HepG2 (cell line): Measurements from ENCODE around the gene NF2. TPM values are rescaled to one million over a fixed set of nuclear protein-coding genes. Genes with fewer than 3 reads are reported as not detected.

Experiments used
- ATAC-seq: fragments of 200-7000 bp; cut with Tn5 transposase; 3 replicates; pipeline ENCODE4 v1.9.1; 2020; ENCODE audit warnings: mild to moderate bottlenecking, moderate library complexity
- BruUV-seq: library from RNA; stranded (reverse); fragments of 400-500 nt; replicated peaks from 2 replicates; lab custom pipeline; 2021; lab: Mats Ljungman, UMichigan
- CTCF ChIA-PET: fragments of 300-600 bp; formaldehyde crosslinking; extraction: SDS; loops from one replicate; lab custom pipeline; 2021; ENCODE audit warnings: low total read pairs, inconsistent platforms, low intra/inter-chr PET ratio; lab: Yijun Ruan, JAX
- POLR2A ChIA-PET: fragments of 350-600 bp; sonication (Branson Sonifier 250); formaldehyde crosslinking; loops from one replicate; lab custom pipeline; 2020; ENCODE audit warnings: antibody characterized with exemption, inconsistent platforms; lab: Yijun Ruan, JAX
- DNase-seq: peaks from one replicate; pipeline ENCODE4 v3.0.0-alpha.2; 2015; ENCODE audit warnings: low spot score
- FAIRE-seq: peaks from 3 replicates; lab custom pipeline; 2011; peaks lifted over from hg19 to GRCh38; lab: Jason Lieb, UNC
- H2AFZ ChIP-seq: one replicate; pipeline ENCODE4 v1.6.1; 2011; ENCODE audit warnings: low read length, inconsistent platforms
- H3K27ac ChIP-seq: fragments of 300-600 bp; 3 replicates; pipeline ENCODE4 v1.8.0; 2011; ENCODE audit warnings: mixed run types, mild to moderate bottlenecking, mixed read lengths, low read length, inconsistent platforms; ENCODE audit not compliant: insufficient read depth; ENCODE audit errors: extremely low read length
- H3K27me3 ChIP-seq, 2 experiments: fragments of 200-600 bp in 1 of 2; 2 replicates in 1 of 2; 3 replicates in 1 of 2; pipeline versions ENCODE4 v1.6.0 to v1.8.0; 2011; ENCODE audit warnings: low read length in 2 of 2, mild to moderate bottlenecking in 2 of 2, moderate library complexity in 2 of 2, inconsistent platforms in 1 of 2; ENCODE audit not compliant: insufficient read depth in 2 of 2, control insufficient read depth in 1 of 2
- H3K36me3 ChIP-seq, 2 experiments: fragments of 200-600 bp in 1 of 2; replicated peaks in 1 of 2; 2 replicates in 1 of 2; 3 replicates in 1 of 2; pipeline versions ENCODE4 v1.5.1 to v1.8.0; 2011; ENCODE audit warnings: low read length in 2 of 2, inconsistent platforms in 1 of 2; ENCODE audit not compliant: insufficient read depth in 2 of 2, control insufficient read depth in 1 of 2
- H3K4me1 ChIP-seq: 2 replicates; pipeline ENCODE4 v1.5.1; 2012; ENCODE audit warnings: low read length, inconsistent platforms; ENCODE audit not compliant: insufficient read depth
- H3K4me2 ChIP-seq: 2 replicates; pipeline ENCODE4 v1.6.0; 2011; ENCODE audit warnings: low read depth, low read length, inconsistent platforms
- H3K4me3 ChIP-seq, 3 experiments: fragments of 200-600 bp in 1 of 3; sonication (generic), shearing (Covaris generic) in 1 of 3; replicated peaks in 1 of 3; 2 replicates each; pipeline ENCODE4 v1.5.1; 2011 to 2016; ENCODE audit warnings: low read length in 3 of 3, inconsistent platforms in 2 of 3, low read depth in 2 of 3, mild to moderate bottlenecking in 2 of 3, control low read depth in 1 of 3, mixed read lengths in 1 of 3; ENCODE audit not compliant: insufficient read depth in 1 of 3
- H3K79me2 ChIP-seq: one replicate; pipeline ENCODE4 v1.6.1; 2011; ENCODE audit warnings: low read length, inconsistent platforms; ENCODE audit not compliant: insufficient read depth
- H3K9ac ChIP-seq: 2 replicates; pipeline ENCODE4 v1.6.0; 2011; ENCODE audit warnings: mild to moderate bottlenecking, low read depth, low read length, inconsistent platforms; ENCODE audit not compliant: insufficient read depth
- H3K9me3 ChIP-seq: 2 replicates; pipeline ENCODE4 v1.5.1; 2012; ENCODE audit warnings: mild to moderate bottlenecking, low read length
- H4K20me1 ChIP-seq: 2 replicates; pipeline ENCODE4 v1.6.0; 2011; ENCODE audit warnings: inconsistent platforms, mild to moderate bottlenecking, low read length, moderate library complexity; ENCODE audit not compliant: insufficient read depth
- EHMT2 ChIP-seq: fragments of 200-600 bp; sonication (generic); IDR thresholded peaks from 2 replicates; pipeline ENCODE4 v1.7.0; 2017; ENCODE audit warnings: antibody characterized with exemption, low read depth, low read length, borderline replicate concordance
- IKZF1 ChIP-seq: fragments of 450-650 bp; IDR thresholded peaks from 2 replicates; pipeline ENCODE4 v1.7.1; 2016
- KLF13 ChIP-seq: sonication (generic); formaldehyde crosslinking; IDR thresholded peaks from 2 replicates; pipeline ENCODE4 v1.4.0; 2020; ENCODE audit warnings: mild to moderate bottlenecking, missing genetic modification reagents
- MLLT10 ChIP-seq: sonication (generic); formaldehyde crosslinking; IDR thresholded peaks from 2 replicates; pipeline ENCODE4 v1.4.0; 2020; ENCODE audit warnings: missing genetic modification reagents
- NR1H2 ChIP-seq: sonication (generic); formaldehyde crosslinking; IDR thresholded peaks from 2 replicates; pipeline ENCODE4 v1.8.1; 2022; ENCODE audit warnings: low read depth, missing genetic modification reagents, borderline replicate concordance
- SIX1 ChIP-seq: sonication (generic); formaldehyde crosslinking; IDR thresholded peaks from 2 replicates; pipeline ENCODE4 v1.4.0; 2020; ENCODE audit warnings: missing genetic modification reagents, borderline replicate concordance
- TAF15 ChIP-seq: fragments of 200-400 bp; formaldehyde crosslinking; IDR thresholded peaks from one replicate; pipeline ENCODE4 v1.6.1; 2018; ENCODE audit warnings: mild to moderate bottlenecking, low read depth, low read length; ENCODE audit not compliant: poor library complexity, severe bottlenecking
- ZNF138 ChIP-seq: sonication (generic); formaldehyde crosslinking; IDR thresholded peaks from 2 replicates; pipeline ENCODE4 v1.5.0; 2020; ENCODE audit warnings: mild to moderate bottlenecking, low read depth, missing genetic modification reagents
- ZNF383 ChIP-seq: sonication (generic); formaldehyde crosslinking; IDR thresholded peaks from 2 replicates; pipeline ENCODE4 v1.4.0; 2020; ENCODE audit warnings: missing genetic modification reagents, mild to moderate bottlenecking, borderline replicate concordance
- ZNF44 ChIP-seq: sonication (generic); formaldehyde crosslinking; IDR thresholded peaks from 2 replicates; pipeline ENCODE4 v1.5.1; 2020; ENCODE audit warnings: mild to moderate bottlenecking, missing genetic modification reagents
- ZNF546 ChIP-seq: sonication (generic); formaldehyde crosslinking; conservative IDR thresholded peaks from 2 replicates; pipeline ENCODE4 v1.8.1; 2023; ENCODE audit warnings: mild to moderate bottlenecking, missing genetic modification reagents
- ZNF615 ChIP-seq: sonication (generic); formaldehyde crosslinking; IDR thresholded peaks from 2 replicates; pipeline ENCODE4 v1.5.0; 2020; ENCODE audit warnings: mild to moderate bottlenecking, missing genetic modification reagents, borderline replicate concordance
- ZNF777 ChIP-seq: sonication (generic); formaldehyde crosslinking; IDR thresholded peaks from 2 replicates; pipeline ENCODE4 v1.4.0; 2020; ENCODE audit warnings: missing genetic modification reagents
- WGBS: methylation state at CpG from one replicate; pipeline ENCODE4 v1.1.6; 2017; ENCODE audit warnings: low lambda C conversion rate; 5-methylcytosine and 5-hydroxymethylcytosine counted together
- in situ Hi-C: cut with HindIII; loops from 2 replicates; pipeline ENCODE4 v1.10.0; 2017; ENCODE audit warnings: low pct_unique_long_range_greater_than_20kb; ENCODE audit not compliant: extremely low pct_ligation_motif_present
- intact Hi-C: fragments of 100-400 bp; cut with micrococcal nuclease; formaldehyde crosslinking; loops from one replicate; pipeline ENCODE4 v1.10.0; 2022; ENCODE audit not compliant: unreplicated experiment
- polyA plus RNA-seq, 8 experiments: library from polyadenylated mRNA; depleted of rRNA in 3 of 8; stranded (reverse) in 7 of 8; unstranded in 1 of 8; fragments of >200 nt; fragmentation: Illumina TruSeq in 4 of 8; extraction: Trizol in 4 of 8; gene quantifications; 2 replicates each; pipeline versions ENCODE4 v1.2.1 to v1.2.3, GENCODE V29; 2011 to 2016; ENCODE audit warnings: low read depth in 4 of 8, missing spikeins in 1 of 8, mixed read lengths in 1 of 8; ENCODE audit not compliant: insufficient read depth in 1 of 8
- total RNA-seq, 5 experiments: library from RNA; depleted of rRNA; stranded (reverse); fragments of >200 nt; fragmentation: Illumina TruSeq; extraction: Trizol; gene quantifications; 2 replicates each; pipeline ENCODE4 v1.2.3, GENCODE V29; 2016; ENCODE audit warnings: low read depth in 1 of 5
- TF ChIP-seq, protein P1 (sequence below): IDR thresholded peaks from 2 replicates; pipeline ENCODE4 v1.6.1; 2016; ENCODE audit warnings: low read depth, control low read depth
- TF ChIP-seq, protein P2 (sequence below): sonication (generic); formaldehyde crosslinking; IDR thresholded peaks from 2 replicates; pipeline ENCODE4 v1.4.0; 2020; ENCODE audit warnings: missing genetic modification reagents, mild to moderate bottlenecking, borderline replicate concordance
- TF ChIP-seq, protein P3 (sequence below): sonication (generic); formaldehyde crosslinking; IDR thresholded peaks from 2 replicates; pipeline ENCODE4 v1.5.0; 2020; ENCODE audit warnings: missing genetic modification reagents, mild to moderate bottlenecking, borderline replicate concordance
- TF ChIP-seq, protein P4 (sequence below): IDR thresholded peaks from 2 replicates; pipeline ENCODE4 v1.6.1; 2018; ENCODE audit warnings: missing genetic modification reagents
- TF ChIP-seq, protein P5 (sequence below): sonication (generic); formaldehyde crosslinking; IDR thresholded peaks from 2 replicates; pipeline ENCODE4 v1.8.0; 2022; ENCODE audit warnings: missing genetic modification reagents, mild to moderate bottlenecking, moderate library complexity, borderline replicate concordance

The NF2 gene
- total and polyA plus RNA-seq, 2 of the 13 experiments (the other 11 are each of a cell fraction or from before 2014, with no cell fraction given): 9.3 to 33.3 TPM

DNA sequence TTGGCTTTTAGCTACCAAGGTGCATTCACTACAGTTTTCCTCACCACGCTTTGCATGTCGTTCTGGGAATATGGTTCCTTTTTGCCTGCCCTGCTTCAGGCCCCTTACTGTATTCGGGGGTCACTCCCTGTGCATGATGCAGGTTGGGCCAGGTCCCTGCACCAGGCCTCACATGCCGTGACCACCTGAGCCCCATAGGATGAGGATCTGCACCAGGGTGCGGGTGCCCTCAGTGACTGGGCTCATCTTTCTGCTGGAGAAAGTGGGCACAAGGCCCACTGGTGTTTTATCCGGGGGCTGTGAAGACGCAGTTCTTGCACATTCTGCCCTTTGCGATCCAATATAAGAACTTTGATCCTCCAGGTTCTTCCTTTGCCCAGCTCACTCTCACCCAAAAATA, 70.7 kb downstream of the NF2 start:
- TF ChIP-seq EHMT2 (no peak), ZNF546 (CRISPR knock-in tag) (no peak), KLF13 (no peak), TAF15 (no peak), IKZF1 (no peak), ZNF777 (CRISPR knock-in tag) (no peak), ZNF383 (no peak), MLLT10 (CRISPR knock-in tag) (no peak), ZNF138 (CRISPR knock-in tag) (no peak), ZNF44 (CRISPR knock-in tag) (no peak), NR1H2 (CRISPR knock-in tag) (no peak), SIX1 (no peak), ZNF615 (CRISPR knock-in tag) (no peak)
- TF ChIP-seq, protein P1, sequence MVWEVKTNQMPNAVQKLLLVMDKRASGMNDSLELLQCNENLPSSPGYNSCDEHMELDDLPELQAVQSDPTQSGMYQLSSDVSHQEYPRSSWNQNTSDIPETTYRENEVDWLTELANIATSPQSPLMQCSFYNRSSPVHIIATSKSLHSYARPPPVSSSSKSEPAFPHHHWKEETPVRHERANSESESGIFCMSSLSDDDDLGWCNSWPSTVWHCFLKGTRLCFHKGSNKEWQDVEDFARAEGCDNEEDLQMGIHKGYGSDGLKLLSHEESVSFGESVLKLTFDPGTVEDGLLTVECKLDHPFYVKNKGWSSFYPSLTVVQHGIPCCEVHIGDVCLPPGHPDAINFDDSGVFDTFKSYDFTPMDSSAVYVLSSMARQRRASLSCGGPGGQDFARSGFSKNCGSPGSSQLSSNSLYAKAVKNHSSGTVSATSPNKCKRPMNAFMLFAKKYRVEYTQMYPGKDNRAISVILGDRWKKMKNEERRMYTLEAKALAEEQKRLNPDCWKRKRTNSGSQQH (CRISPR knock-in tag): no peak
- TF ChIP-seq, protein P2, sequence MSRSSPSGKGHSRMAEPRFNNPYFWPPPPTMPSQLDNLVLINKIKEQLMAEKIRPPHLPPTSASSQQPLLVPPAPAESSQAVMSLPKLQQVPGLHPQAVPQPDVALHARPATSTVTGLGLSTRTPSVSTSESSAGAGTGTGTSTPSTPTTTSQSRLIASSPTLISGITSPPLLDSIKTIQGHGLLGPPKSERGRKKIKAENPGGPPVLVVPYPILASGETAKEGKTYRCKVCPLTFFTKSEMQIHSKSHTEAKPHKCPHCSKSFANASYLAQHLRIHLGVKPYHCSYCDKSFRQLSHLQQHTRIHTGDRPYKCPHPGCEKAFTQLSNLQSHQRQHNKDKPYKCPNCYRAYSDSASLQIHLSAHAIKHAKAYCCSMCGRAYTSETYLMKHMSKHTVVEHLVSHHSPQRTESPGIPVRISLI: no peak
- TF ChIP-seq, protein P3, sequence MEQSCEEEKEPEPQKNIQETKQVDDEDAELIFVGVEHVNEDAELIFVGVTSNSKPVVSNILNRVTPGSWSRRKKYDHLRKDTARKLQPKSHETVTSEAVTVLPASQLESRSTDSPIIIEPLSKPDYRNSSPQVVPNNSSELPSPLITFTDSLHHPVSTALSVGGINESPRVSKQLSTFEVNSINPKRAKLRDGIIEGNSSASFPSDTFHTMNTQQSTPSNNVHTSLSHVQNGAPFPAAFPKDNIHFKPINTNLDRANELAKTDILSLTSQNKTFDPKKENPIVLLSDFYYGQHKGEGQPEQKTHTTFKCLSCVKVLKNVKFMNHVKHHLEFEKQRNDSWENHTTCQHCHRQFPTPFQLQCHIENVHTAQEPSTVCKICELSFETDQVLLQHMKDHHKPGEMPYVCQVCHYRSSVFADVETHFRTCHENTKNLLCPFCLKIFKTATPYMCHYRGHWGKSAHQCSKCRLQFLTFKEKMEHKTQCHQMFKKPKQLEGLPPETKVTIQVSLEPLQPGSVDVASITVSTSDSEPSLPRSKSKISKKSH (CRISPR knock-in tag): no peak
- TF ChIP-seq, protein P4, sequence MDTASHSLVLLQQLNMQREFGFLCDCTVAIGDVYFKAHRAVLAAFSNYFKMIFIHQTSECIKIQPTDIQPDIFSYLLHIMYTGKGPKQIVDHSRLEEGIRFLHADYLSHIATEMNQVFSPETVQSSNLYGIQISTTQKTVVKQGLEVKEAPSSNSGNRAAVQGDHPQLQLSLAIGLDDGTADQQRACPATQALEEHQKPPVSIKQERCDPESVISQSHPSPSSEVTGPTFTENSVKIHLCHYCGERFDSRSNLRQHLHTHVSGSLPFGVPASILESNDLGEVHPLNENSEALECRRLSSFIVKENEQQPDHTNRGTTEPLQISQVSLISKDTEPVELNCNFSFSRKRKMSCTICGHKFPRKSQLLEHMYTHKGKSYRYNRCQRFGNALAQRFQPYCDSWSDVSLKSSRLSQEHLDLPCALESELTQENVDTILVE: no peak
- TF ChIP-seq, protein P5, sequence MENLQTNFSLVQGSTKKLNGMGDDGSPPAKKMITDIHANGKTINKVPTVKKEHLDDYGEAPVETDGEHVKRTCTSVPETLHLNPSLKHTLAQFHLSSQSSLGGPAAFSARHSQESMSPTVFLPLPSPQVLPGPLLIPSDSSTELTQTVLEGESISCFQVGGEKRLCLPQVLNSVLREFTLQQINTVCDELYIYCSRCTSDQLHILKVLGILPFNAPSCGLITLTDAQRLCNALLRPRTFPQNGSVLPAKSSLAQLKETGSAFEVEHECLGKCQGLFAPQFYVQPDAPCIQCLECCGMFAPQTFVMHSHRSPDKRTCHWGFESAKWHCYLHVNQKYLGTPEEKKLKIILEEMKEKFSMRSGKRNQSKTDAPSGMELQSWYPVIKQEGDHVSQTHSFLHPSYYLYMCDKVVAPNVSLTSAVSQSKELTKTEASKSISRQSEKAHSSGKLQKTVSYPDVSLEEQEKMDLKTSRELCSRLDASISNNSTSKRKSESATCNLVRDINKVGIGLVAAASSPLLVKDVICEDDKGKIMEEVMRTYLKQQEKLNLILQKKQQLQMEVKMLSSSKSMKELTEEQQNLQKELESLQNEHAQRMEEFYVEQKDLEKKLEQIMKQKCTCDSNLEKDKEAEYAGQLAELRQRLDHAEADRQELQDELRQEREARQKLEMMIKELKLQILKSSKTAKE (CRISPR knock-in tag): no peak
- Histone ChIP-seq H3K4me1 (no peaks in the 10 kb centered on the region), H3K27me3 (no peaks in the 10 kb centered on the region), H3K4me2 (no peak overlapping the region), H3K9me3 (no peaks in the 10 kb centered on the region), H3K79me2 (no peaks in the 10 kb centered on the region), H2AFZ (no peak overlapping the region), H4K20me1 (no peaks in the 10 kb centered on the region), H3K36me3 (peaks cover 32 to 72% of the 10 kb centered on the region in 2 experiments), H3K27ac (no peak overlapping the region), H3K4me3 (no peak overlapping the region), H3K9ac (no peak overlapping the region)
- no peak for FAIRE-seq
- in situ Hi-C loops (no loop called here), intact Hi-C loops (no loop called here)
- no TSS peak for BruUV-seq
- ATAC-seq: no peak
- DNase-seq: no peak
- 98% methylated on average over 7 of the region's 8 CpGs for WGBS
- POLR2A ChIA-PET: no interaction called here
- CTCF ChIA-PET: no interaction called here
